NCI-H2107 treated with DMSO at 0.1 percent for 48 hours (cell line): Measurements from ENCODE around the gene ANKLE2.
"Not testable (repeated sequence)": the region's sequence is repeated elsewhere in the genome, so short reads cannot be mapped to it uniquely, and the experiment has no call there.

Source experiments
- DNase-seq: peaks from one replicate; lab custom pipeline; 2025; ENCODE audit not compliant: unreplicated experiment; lab: John Stamatoyannopoulos, UW

Gene ANKLE2

DNA sequence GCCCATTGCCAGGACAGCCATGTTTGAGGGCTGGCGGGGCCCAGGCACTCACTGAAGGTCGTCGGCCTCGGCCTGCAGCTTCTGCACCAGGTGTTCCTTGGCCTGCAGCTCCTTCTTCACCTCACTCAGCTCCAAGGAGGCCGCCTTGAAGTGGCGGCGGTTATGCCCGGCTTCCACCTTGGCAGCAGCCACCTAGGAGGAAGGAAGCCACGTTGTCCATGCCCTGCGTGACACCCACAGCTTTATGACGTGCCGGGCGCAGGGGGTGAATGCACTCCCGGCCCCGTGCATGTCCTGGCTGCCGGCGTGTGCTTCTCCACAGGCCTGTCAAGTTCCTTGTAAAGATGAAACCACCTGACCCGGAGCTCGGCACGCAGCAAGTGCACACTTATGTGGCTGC is 16.0 kb upstream of the ANKLE2 start:
- DNase-seq: no peak

DNA sequence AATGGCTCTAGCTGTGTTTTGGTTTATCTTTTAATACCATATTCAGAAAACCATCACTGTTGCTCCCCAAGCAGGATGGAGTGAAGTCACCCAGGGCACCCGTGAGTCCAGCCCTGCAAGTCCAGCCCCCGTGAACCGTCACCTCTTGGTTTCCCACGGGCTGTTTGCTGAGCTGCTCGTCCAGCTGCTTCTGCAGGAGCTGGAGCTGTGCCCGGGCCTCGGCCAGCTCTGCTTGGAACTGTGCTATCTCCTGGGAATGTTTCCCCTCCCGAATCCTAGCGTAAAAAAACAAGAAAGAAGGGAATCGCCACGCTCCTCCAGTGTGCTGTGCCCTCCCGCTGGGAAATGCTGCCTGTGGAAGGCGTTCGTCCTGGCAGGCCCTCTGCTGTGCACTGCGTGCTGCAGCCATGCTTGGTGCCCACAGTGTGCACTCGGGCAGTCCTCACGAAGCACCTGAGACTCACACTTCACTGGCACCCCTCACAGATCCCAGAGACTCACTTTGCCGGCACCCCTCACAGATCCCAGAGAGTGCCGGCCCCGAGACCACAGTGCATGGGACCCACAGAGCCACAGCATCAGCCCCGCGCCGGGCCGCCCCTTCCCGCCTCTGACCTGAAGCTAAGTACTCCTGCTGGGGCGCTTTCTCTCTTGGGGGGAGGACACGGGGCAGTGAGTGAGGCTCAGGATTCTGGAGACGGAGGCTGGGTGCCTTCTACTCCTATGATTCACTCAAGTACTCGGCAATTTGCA is 15.4 kb upstream of the ANKLE2 start:
- DNase-seq: peak; percentile 6

DNA sequence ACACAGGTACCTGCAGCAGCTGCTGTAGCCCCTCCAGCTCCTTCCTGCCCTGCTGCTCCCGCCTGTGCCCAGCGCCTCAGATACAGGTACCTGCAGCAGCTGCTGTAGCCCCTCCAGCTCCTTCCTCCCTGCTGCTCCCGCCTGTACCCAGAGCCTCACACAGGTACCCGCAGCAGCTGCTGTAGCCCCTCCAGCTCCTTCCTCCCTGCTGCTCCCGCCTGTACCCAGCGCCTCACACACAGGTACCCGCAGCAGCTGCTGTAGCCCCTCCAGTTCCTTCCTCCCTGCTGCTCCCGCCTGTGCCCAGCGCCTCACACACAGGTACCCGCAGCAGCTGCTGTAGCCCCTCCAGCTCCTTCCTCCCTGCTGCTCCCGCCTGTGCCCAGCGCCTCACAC is 14.6 kb upstream of the ANKLE2 start:
- not testable (repeated sequence) for DNase-seq

DNA sequence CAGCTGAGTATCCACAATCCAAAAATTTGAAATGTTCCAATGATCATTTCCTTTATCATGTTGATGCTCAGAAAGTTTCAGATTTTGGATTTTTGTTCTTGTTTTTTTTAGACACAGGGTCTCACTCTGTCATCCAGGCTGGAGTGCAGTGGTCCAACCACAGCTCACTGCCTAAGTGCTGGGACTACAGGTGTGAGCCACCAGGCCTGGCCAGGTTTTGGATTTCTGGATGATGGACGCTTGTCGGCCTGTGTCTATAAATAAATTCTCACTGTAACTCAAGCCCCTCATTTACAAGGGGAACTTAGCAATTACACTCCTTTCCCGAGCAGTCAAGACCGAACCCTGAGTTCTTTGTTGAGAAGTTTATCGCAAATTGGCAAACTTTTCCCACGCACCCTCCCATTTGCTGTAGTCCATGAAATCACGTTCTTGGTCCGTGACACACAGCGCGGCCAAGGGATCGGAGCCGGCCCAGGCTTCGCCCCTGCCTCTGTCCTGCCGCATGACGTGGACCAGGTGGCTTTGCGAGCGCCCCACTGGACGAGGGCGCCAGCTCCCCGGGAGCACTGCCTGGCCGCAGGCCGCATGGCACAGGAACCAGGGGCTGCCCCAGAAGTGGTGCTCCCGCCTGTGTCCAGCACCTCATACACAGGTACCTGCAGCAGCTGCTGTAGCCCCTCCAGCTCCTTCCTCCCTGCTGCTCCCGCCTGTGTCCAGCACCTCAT is 14.0 kb upstream of the ANKLE2 start:
- no peak for DNase-seq

DNA sequence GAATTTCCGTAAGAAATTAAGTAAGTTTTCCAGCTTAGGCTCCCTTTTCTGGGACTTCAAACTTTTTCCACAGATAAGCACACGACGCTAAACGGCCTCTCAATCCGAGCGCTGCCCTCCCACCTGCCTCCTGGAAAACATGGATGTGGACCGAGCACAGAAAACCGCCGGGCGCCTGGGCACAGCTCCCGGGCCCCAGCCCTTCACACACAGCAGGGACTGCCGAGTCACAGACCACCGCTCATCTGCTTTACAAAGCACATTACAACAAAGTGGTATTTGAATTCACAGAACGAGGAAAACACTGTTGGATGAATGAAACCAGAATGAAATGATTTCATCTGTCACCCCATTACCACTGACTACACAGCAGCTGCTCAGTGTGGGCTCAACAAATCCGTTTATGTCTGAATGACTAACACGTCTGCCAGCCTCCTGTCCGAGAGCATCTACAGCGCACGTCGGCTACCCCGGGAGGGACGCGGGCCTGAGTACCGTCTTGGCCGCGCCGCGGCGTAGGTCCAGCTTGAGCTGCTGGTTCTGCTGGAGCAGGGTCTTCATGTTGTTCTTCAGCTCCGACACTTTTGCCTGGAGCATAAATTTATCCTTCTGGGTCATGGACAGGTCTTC is 13.1 kb upstream of the ANKLE2 start:
- DNase-seq: no peak

DNA sequence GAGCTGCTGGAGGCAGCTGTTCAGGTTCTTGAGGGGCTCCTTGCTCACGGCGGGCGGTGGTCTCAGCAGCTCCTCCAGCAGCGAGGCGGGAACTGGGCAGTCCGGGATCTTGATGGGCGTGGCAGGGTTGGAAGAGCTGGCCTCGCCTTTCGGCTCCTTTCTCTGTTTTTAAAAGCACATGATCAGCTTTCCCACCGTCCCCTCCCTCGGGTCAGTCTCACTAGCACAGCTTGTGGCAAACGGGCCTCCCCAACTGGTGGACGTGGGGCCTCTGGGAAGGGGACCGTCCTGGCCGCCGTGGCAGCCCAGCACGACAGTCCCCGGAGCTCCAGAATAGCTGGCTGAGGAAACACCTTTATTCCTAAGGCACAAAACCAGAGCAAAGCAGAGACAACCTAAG is 12.5 kb upstream of the ANKLE2 start:
- DNase-seq: no peak

DNA sequence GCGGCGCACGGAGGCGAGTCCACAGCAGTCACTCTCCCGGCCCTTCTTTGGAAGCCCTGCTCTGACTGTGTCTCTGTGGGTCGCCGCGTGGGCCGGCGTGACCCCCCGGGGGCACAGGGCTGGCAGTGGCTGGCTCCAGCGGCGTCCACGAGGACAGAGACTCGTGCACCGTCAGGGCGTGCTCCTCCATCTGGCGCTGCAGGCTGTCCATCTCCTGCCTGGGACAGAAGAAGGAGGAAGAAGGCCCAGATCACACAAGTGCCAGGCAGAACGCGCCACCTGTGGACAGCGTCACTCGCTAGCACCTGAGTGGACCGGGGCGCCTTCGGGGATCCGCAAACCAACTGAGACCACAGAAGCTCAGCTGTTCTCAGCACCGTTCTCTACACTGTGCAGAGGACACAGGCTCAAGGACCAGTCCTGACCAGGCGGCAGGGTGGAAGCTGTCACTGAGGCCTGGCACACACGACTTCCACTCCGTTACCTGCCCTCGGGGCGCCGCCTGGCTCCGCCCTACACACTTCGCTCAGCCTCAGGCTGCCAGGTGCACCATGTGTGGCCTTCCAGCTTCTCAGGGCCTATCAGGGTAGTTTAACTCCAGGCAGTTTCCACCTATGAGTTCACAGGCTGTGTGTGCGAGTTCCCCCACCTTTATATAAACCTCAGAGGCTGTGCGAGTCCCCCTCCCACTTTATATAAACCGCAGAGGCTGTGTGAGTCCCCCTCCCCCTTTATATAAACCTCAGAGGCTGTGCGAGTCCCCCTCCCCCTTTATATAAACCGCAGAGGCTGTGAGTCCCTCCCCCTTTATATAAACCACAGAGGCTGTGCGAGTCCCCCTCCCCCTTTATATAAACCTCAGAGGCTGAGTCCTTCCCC is 11.7 kb upstream of the ANKLE2 start:
- no peak for DNase-seq

DNA sequence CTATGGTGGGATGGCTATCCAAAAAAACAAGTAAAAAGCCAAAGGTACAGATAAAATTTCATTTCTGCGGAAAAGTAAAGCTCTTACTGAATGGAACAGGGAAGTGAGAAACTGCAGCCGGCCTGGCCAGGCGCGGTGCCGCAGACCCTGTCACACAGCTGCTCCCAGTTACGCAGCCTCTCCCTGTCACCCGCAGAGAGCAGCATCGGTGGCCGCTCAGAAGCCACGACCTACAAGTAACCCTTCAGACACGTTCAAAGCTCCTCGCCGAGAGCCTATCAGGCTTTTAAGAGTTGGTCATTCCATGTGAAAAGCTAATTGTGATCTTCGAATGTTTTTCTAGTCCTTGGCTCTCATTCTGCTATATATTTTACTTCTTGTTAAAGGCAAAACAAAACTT is 11.0 kb upstream of the ANKLE2 start:
- DNase-seq: no peak

DNA sequence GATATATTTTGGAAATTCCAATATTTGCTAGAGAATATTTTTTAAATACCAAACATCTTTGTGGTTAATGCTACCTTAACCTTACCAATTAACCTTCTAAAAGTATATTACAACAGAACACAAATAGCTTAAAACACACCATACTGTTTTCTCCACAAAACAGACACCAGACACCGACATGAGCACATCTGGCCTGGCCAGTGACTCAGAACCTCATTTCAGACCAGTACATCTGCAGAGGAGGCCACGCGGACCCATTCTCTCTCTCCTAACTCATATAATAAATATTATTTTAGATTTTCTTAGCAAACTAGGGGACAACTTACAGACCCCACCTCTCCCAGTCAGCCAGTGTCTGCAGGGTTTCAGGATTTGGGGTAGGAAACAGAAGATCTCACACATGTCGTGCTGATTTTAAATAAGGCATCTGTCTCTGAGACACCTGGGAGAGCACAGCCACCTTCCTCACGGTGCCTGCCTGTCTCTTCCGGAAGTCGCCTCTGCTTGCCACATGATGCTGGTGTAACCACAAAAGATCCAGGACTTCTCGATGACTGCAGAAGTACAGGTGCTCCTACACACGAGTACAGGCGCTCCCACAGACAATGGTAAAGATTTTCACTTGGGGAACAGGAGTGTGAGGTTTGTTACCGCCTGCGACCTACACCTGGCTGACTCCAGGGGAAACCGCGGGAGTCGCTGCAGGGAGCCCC is 9.7 kb upstream of the ANKLE2 start:
- peak; percentile 81 for DNase-seq

DNA sequence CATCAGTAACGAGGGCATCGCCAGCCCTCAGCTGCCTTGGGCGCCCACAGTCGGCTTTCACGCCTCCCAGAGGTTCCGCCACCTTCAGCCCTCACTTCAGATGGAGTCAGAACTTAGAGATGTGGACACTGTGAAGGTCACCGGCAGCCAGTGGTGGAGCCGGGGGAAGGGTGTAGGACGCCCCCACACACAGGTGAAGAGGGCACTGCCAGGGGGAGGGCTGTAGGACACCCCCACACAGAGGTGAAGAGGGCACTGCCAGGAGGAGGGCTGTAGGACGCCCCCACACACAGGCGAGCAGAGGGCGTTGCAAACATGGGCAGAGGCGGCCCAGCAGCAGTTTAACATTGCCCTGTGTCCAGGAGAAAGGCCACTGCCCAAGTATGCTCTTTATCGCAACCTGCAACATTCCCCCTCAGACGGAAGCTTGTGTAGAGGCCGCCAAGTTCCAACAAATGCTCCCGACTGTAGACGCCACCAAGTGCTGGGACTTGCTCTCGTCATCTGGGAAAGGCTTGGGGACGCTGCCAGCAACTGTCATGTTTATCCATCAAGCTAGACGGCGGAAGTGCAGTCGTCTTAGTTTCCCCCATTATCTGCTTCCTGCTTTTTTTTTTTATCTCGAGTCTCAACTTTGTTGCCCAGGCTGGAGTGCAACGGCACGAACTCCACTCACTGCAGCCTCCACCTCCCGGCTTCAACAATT is 4.9 kb upstream of the ANKLE2 start:
- DNase-seq: no peak

DNA sequence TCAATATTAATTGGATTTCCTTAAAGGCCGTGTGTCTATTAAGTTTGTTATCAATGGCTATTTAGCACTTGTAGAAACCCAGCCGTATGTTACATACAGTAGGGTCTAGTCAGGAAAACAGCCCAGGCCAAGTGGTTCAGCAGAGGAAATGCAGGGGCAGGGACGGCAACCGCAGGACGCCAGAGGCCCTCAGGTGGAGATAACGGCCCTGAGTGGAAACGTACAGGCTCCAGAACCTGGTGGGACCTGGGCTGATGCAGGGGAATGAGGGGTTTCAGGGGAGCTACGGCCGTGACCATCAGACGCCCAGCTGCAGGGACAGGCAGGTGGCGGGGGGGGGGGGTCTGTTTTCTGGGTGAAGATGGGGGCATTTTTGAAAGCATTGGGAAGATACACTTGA is 3.7 kb upstream of the ANKLE2 start:
- no peak for DNase-seq

DNA sequence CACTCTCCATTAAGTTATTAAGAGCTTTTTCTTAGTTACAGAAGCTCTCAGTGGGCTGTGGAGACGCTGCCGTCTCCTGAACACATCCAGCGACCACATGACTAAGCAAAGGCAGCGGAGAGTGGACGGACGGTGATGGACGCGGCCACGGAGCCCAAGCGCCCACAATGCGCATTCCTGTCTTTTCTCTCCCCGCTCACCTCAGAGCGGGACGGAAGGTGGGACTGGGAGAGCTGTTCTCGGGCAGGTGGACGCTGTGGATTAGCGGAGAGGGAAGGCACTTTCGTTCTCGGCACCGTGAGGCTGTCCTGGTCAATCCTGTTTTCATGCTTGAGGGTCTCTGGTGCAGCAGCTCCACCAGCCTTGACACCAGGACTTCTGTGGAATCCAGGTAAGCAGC is 2.6 kb upstream of the ANKLE2 start:
- no peak for DNase-seq

DNA sequence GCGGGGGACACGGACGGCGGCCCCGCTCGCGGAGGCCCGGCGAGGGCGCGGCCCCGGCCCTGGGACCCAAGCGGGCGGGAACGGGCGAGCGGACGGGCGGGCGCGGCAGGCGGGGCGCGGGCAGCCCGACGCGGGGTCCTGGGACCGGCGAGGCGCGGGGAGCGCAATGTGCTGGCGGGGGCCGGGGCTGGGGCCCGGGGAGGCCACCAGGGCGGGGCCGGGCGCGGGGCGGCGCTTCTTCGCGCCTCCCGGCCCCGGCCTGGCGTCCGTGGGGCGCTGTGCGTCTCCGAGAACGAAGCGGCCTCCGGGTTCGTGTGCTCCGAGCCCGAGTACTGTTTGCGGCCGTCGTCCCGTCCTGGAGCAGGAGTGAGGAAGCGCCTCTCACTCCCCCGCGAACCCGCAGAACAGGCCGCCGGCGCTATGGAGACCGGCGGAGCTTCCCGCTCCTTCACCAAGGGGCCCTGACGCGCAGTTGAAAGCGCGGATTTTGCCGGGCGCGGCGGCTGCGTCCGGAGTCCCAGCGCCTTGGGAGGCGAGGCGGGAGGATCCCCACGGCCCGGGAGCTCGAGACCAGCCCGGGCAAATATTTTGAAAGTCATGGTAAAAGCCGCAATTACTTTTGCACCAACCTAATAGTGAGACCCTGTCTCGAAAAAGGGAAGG is 420 bp upstream of the ANKLE2 start:
- peak; percentile 52 for DNase-seq

DNA sequence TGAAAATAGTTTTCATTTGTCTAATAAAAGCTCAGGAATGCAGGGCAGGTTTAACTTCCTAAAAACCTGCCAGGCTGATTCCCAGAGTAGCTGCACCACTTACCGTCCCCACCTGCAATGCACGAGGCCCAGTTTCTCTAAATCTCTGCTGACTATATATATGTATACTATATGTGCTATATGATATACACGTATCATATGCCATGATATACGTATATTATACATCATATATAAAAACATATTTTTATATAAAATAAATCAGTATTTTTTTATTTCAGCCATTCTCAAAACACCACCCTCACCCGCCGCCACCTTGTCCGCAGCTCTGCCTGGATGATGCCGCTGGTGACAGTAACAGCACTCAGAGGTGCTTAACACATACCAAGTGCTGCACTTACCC is 2.3 kb downstream of the ANKLE2 start:
- no peak for DNase-seq

DNA sequence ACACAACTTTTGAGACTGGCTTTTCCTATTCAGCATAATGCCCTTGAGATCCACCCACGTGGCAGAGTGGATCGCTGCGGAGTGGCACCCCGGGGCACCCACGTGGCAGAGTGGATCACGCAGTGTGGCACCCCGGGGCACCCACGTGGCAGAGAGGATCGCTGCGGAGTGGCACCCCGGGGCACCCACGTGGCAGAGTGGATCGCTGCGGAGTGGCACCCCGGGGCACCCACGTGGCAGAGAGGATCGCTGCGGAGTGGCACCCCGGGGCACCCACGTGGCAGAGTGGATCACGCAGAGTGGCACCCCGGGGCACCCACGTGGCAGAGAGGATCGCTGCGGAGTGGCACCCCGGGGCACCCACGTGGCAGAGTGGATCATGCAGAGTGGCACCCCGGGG is 2.8 kb downstream of the ANKLE2 start:
- not testable (repeated sequence) for DNase-seq

DNA sequence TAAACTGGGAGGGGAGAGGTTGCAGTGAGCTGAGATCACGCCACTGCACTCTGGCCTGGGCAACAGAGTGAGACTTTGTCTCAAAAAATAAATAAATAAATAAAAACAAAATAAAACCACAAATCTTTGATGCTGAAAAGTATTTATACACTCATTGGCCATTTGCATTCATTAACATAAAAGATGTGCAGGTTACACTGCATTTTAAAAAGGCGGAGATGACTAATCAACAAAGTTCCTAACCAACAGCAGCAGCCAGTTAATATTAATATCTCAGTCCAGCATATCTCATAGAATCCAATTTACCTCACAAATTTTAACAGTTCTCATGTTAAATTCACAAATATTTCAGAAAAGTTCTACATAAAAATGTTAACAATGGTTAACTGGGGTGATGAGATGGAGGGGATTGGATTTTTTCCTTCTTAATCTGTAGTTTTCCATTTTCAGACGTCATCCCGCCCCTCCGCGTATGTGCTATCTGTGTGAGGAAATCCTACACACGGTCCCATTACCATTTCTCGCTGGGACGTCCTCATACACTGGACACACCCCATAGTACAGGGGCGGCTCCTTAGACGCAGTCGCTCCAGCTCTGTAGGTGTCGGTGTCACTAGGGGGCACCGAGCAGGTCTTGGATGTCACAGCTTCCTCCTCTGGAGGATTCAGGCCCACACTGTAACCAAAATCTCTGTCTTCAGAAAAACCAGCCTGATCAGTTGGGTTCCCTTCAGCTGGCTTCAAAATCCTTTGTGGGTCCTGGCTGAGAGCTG is 7.3 kb downstream of the ANKLE2 start:
- DNase-seq: no peak

DNA sequence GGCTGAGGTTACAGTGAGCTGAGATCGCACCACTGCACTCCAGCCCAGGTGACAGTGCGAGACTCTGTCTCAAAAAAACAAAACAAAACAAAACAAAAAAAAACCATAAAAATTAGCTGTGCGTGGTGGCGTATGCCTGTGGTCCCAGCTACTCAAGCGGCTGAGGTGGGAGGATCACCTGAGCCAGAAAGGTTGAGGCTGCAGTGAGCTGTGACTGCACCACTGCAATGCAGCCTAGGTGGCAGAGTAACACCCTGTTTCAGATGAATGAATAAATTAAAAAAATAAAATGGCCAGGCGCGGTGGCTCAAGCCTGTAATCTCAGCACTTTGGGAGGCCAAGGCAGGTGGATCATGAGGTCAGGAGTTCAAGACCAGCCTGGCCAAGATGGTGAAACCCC is 8.0 kb downstream of the ANKLE2 start:
- not testable (repeated sequence) for DNase-seq

DNA sequence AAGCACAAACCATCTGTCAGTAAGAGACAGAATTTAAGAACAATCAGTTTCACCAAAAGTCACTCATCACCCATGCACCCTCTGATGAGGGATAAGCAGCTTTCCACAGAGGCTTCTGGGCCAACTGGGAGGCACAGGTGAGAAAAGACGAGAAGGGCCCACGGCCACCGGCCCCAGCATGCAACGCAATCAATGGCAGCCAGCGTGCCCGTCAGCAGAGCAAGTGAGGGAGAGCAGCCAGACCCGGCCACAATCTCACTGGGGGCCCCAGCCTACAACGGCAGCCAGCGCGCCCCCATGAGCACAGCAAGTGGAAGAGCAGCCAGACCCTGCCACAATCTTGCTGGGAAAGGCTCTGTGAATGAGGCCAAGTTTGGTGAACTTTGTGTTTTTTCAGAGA is 13.3 kb downstream of the ANKLE2 start:
- no peak for DNase-seq

DNA sequence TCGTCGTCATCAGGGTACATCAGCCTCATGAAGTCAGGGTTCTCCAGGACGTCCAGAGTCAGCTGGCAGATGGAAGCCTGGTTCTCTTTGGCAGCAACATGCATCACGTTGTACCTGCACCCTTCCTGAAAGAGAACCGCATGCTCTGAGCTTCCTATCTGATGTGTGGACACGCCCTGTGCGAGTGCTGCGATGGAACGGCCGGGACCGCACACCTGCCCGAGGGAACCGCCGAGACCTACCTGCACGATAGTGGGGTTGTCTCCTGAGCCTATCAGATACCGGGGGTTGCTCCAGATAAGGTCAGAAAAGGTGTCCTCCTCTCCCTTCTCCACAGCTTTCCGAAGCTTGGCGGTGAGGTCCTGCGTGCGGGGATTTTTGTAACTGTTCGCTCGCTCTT is 13.7 kb downstream of the ANKLE2 start:
- DNase-seq: no peak
